GM15510 (cell line): ENCODE results near the gene SCN4A.

Experiments used
- POLR2A ChIP-seq: IDR thresholded peaks from 3 replicates; pipeline ENCODE4 v1.6.1; 2011; ENCODE audit warnings: borderline replicate concordance; ENCODE audit not compliant: insufficient read length; ENCODE audit errors: extremely low read depth

Gene SCN4A

DNA sequence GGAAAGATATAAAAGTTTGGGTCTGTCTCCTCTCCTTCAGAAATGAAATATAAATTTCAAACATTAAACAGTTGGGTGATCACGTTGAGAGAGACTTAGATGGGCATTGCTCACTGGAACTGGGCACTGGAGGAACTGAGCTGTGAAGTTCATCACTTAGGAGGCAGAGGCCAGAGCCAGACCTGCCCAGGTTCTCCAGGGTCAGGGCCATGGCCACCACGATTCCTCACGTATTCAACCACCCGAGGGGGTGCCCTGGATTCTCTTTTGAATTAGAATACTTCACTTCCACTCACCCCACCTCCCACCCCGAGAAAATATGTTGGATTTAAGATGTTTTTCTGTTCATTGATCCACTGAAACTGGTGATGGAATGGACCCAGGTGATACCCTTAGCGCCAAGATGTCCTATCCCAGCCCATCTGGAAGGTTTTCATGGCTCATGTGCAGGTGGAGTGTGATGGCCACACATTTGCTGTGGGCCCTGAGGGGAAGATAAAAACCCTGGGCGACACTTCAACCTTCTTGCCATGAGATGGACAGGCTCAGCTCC, 31.6 kb upstream of the SCN4A start:
- no peak for TF ChIP-seq POLR2A

DNA sequence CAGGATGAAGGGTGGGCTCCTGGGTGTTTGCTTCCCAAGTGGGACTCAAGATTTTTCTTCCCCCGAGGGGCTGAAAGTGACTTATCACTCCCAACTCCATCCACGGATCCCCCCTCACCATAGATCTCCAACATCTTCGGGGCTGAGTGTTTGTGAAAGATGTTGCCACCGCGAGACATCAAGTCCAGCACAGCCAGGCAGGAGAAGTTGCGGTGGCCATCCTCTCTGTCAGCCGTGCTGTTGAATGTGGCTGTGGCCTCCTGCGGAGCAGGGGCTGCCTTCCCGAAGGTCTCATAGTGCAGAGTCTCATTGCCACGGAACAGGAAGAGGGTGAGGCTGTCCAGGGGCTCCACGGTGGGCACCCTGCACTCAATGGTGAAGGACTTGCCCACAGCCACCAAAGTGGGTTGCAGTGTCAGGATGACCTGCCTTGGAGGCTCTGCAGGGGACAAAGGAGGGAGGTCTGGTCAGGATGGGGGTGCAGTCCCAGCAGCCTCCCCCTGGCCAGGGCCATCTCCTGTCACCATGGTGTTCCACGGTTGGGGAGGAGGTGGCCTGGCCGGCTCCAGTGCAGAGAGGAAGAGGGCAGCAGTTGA, 30.9 kb upstream of the SCN4A start:
- no peak for TF ChIP-seq POLR2A

DNA sequence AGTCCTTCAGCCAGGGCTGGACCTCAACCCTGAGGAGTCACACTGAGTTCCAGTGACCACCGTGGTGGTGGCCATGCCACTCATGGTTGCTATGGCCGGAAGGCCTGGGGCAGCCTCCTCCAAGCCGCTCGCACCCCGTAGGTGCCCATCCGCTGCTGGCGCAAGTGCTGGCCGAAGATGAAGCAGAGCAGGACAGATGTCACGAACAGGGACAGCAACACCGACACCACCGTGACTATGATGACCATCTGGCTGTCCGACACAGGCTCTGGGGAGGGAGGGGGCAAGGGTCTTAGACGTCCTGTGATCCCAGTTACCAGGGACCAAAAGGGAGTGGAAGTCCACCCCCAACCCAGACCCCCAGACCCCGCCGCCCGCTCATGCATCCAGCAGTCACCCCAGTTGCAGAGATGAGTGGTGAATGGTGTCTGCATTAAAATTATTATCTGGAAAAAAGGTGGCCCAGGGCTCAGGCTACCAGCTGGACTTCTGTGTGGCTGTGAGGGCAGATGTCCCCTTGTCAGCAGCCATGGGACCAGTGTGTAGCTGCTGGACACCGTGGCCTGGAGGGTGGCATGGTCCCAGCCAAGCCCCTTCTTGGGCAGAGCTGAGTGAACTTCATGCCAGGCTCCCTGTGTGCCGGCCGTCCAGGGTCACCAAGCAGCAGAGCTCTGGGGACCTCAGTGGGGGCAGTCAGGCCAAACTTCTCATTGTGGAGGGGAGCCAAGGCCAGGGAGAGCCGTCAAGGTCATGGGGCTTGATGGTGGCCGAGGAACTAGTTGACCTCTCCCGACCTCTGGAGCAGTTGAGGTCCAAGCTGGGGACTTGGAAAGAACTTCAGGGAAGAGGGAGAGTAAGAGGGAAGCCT, 30.2 kb upstream of the SCN4A start:
- no peak for TF ChIP-seq POLR2A

DNA sequence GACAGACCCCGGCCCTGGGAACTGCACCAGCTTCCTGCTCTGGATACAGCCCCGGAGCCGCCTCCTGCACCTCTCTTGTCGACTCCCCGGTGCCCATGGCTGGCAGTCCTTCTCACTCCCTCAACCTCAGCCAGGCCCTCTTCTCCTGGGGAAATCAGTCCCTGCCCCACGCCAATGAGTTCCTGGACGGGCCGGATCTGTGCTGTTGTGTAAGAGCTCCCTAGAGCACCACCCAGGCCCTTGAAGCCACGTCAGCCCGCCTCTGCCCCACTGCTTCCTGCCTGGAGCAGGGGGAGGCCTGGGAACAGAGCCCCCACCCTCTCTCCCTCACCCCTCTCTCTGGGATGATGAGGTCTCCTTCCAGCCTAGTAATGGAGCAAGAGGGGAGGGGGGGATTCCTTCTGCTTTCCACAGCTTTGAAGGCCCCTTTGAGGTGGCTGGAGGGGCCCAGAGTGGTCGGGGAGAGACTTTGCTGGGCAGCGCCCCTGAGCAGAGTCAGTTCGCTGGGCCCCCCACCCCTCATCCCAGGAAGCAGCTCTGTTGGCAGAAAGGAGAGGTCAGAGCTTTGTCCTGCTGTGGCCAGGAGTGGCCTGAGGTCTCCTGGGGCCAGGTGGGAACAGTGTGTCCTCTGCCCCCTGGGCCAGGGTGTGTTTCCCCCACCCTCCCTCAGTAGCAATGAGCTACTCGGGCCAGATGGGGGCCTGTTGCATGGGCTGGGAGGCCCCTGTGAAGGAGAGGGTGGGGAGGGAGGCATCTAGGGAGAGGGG, 29.2 kb upstream of the SCN4A start:
- TF ChIP-seq POLR2A = no peak

DNA sequence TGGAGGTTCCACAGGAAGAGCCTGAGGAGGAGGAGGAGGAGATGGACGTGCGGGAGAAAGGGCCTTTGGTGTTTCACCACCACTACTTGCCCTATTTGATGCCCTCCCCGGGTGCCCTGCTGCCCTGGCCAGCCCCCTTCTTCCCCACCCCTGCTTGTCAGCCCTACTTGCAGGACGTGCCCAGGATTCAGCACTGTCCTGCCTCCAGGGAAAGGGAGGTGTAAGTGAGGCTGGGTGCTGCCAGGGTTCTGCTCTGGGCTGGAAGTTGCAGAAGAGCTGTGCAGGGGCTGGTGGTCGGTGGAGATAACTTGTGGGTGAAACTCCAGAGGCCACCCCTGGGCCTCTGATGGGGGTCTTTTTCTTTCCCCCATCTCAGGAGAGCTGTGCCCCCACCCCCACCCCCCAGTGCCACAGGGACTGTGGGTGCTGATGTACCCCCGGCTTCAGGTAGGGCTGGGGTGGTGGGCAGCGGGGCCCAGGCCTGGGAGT, 28.4 kb upstream of the SCN4A start:
- TF ChIP-seq POLR2A = no peak

DNA sequence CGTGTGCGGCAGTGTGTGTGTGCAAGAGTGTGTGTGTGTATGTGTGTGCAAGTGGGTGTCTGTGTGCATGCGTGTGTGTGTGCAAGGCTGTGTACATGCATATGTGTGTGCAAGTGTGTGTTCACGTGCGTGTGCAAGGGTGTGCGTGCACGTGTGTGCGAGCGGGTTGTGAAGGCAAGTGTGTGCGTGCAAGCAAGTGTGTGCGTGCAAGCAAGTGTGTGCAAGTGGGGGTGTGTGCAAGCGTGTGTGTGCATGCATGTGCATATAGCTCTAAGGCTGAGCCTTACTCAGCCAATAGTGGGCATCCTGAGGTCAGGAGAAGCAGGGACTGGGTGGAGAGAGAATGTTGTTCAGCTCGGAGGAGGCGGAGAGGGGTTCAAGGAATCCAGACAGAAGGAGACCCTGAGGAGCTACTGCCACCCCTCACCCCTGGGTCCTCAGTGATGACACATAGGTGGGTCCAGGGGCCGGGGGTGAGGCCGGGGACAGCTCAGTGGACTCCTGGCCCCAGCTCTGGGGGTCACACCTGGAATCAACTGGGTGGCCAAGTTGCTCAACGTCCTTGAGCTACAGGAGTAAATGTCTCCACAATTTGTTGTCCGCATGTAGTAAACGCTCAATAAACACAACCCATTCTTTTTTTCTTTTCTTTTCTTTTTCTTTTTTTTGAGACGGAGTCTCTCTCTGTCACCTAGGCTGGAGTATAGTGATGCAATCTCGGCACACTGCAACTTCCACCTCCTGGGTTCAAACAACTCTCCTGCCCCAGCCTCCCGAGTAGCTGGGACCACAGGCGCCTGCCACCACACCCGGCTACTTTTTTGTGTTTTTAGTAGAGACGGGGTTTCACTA, 27.2 kb upstream of the SCN4A start:
- no peak for TF ChIP-seq POLR2A

GRCh38 chr17:63998721-63999679, 26.3 kb upstream of the SCN4A start:
- TF ChIP-seq POLR2A = no peak

- TF ChIP-seq POLR2A = no peak
These were observed 25.5 kb upstream of the SCN4A start, which contains the start of gene PRR29 for GRCh38 chr17:63998050-63998720. Gene PRR29, plus strand, starts transcription at chr17:63998351. Its CDS starts 14 bp downstream, at chr17:63998365.

DNA sequence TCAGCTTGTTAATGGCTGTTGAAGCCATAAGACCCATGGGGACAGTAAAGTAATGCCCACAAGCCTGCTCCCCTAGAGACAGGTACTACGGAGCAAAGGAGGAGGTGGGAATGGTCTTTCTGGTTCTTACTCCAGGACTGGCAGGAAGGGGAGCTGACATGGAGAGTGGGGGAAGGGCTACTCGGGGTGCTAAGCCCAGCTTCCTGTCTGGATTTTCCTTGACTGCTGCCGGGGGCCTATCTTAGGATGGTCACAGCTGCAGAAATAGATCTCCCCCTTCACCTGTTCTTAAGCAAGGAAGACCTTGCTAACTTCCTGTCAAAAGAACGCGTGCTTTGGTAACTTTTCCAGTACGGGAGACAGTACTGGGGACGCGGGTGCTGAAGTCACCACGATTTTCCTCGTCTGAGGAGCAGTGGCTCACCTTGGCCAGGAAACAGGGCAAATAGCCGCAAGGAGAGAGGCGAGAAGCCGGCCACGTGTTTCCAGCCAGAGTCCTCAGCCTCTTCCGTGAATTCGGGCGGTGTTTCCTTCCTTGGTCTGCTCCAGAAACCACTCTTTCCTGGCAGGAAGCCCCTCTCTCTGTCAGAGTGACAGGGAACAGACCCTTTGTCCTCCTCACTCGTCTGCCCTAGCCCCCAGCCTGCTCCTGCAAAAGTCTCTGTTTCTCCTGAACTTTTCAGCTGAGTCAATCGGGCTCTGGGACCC, 24.8 kb upstream of the SCN4A start:
- TF ChIP-seq POLR2A = no peak

DNA sequence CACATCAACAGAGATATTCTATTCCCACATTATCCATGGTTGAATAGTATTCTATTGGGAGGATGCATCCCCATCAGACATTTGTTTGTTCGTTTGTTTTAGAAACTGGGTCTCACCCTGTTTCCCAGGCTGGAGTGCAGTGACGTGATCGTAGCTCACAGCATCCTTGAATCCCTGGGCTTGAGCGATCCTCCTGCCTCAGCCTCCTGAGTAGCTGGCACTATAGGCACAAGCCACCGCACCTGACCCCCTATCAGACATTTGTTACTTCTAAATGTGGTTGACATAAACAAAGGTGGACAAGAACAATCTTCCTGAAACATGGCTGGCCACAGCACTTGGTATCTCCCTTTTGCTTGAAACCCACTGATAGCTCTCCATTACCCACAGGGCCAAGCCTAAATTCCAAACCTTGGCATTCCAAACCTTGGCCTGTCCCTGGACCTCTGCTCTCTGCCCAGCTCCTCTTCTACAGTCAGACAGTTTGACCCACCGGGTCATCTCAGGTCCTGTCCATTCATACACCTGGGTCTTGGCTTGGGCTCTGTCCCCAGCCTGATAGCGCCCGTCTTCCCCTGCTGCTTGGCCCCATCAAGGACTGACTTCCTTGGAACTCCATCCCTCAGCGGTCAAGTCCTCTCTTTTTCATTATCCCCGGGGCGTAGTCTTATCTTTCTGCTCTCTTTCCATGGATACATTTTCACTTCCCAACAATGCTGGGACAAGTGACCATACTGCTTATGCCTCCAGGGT, 23.9 kb upstream of the SCN4A start:
- no peak for TF ChIP-seq POLR2A

- no peak for TF ChIP-seq POLR2A
These were observed 22.9 kb upstream of the SCN4A start for GRCh38 chr17:63995626-63996025.
